GM19351 (cell line): Measurements from ENCODE around the gene SF3A2.
"Not testable (repeated sequence)": the region's sequence is repeated elsewhere in the genome, so short reads cannot be mapped to it uniquely, and the experiment has no call there.

ENCODE experiments used
- ATAC-seq: cut with Tn5 transposase; IDR thresholded peaks from one replicate; pipeline ENCODE4 v1.9.1; 2021; ENCODE audit warnings: mild to moderate bottlenecking, moderate library complexity; ENCODE audit not compliant: unreplicated experiment

SF3A2 gene

GRCh38 chr19:2273356-2274184, 36.9 kb downstream of the SF3A2 start:
- no peak for ATAC-seq

DNA sequence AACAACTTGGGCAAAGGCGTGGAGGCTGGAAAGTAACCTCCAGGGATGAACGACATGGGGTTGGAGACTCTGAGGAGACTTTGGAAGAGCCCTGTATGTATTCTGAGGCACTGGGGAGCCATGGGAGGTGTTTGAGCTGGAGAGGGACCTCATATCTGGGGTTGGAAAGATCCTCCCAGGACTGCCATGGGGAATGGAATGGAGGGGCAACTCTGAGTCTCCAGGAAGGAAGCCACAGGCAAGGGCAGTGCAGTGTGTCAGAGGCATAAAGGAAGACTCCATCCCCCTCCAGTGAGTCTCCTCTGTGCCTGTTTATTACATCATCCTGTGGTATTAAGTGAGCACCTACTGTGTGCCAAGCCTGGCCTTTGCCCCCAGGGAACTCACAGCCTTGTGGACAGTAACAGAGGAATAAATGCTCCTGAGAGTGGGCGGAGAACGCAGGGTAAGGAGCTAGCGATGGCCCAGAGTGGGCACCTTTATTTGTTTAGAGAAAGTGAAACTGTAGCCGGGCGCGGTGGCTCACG, 37.6 kb downstream of the SF3A2 start:
- no peak for ATAC-seq

GRCh38 chr19:2274931-2275535, 38.4 kb downstream of the SF3A2 start:
- no peak for ATAC-seq

DNA sequence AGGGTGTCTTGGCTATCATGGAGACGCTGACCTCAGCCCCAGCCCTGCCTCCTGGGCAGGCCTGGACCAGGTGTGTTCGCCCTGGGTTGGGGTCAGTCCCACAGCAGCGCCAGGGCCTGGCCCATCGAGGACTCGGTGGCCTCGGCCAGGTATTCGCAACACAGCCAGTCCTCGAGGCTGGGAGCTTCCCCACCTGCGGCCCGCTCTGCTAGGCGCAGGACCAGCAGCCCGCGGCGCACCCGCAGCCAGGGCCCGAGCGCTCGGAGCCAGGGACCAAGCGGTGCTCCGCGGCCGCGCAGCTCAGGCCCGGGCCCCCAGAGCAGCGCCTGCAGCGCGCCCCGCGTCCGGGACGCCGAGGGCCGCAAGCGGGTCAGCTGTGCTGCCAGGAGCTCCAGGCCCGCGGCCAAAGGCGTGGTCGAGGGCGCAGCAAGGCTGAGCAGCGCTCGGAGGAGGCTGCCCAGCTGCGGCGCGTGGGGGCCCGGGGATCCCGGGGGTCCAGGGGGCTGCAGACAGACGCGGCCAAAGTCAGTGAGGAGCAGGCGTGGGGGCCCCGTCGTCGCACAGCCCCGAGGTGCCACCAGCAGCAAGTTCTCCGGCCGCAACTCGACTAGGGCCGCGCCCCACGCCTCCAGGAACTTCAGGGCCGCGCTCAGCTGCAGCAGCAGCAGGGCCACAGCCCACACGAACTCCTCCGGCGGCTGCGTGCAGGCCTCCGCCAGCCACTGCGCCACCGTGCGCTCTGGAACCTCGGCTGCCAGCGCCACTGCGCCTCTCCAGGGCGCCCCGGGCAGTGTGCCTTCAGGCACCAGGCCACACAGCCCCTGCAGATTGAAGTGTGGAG, 39.2 kb downstream of the SF3A2 start:
- no peak for ATAC-seq

DNA sequence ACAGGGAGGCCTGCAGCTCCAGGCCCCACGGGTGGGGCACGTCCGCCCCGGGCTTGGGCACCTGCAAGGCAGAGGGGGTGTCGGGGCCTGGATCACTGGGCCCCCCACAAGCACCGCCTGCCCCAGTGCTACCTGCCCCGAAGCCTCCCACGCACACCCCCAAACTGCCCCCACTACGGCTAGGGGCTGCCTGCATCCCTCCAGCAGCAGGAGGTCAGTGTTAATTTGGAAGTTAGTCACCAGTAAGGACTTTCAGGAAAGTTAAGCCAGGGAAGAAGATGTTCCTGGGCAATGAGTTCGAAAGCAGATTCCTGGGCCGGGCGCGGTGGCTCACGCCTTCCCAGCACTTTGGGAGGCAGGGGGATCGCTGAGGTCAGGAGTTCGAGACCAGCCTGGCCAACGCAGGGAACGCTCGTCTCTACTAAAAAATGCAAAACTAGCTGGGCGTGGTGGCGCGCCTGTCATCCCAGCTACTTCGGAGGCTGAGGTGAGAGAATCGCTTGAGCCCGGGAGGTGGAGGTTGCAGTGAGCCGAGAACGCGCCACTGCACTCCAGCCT, 39.9 kb downstream of the SF3A2 start:
- ATAC-seq = no peak

DNA sequence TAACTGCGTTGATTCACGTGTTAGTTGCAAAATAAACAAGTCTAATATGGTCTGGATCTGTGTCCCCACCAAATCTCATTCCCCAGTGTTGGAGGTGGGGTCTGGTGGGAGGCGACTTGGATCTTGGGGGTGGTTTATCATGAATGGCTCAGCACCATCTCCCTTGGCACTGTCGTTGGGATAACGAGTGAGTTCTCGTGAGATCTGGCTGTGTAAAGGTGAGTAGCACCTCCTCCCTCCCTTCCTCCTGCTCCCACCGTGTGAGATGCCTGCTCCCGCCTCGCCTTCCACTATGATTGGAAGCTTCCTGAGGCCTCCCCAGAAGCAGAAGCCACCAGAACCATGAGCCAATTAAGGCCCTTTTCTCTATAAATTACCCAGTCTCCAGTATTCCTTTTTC, 40.5 kb downstream of the SF3A2 start:
- ATAC-seq = no peak

- no peak for ATAC-seq
Measured at GRCh38 chr19:2278459-2279158, 42.0 kb downstream of the SF3A2 start.

- ATAC-seq = no peak
Measured at GRCh38 chr19:2280633-2281264, 44.1 kb downstream of the SF3A2 start.

GRCh38 chr19:2281265-2282061, 44.8 kb downstream of the SF3A2 start:
- ATAC-seq = not testable (repeated sequence)

- ATAC-seq = no peak
Measured at GRCh38 chr19:2282062-2282861, 45.6 kb downstream of the SF3A2 start, which contains the start of gene PEAK3. Gene PEAK3 (minus strand): TSS chr19:2282175. CDS start chr19:2280931, 1,244 bp downstream.

GRCh38 chr19:2282862-2283237, 46.2 kb downstream of the SF3A2 start:
- ATAC-seq = no peak

DNA sequence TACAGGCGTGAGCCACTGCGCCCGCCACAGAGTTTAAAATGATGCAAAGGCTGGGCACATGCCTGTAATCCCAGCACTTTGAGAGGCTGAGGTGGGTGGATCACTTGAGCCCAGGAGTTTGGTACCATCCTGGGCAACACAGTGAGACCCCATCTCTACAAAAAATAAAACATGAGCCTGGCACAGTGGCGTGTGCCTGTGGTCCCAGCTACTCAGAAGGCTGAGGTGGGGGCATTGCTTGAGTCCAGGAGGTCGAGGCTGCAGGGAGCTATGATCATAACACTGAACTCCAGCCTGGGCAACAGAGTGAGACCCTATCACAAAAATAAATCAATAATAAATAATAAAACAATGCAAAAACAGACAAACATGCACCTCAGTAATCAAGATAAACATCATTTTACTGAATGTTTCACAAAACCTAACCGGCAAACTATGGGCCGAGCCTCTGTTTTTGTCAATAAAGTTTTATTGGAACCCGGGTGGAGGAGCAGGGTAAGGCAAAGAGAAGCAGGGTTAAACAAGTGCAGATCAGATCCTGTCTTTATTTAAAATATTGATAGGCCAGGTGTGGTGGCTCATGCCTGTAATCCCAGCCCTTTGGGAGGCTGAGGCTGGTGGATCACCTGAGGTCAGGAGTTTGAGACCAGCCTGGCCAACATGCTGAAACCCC, 47.3 kb downstream of the SF3A2 start:
- ATAC-seq = no peak

DNA sequence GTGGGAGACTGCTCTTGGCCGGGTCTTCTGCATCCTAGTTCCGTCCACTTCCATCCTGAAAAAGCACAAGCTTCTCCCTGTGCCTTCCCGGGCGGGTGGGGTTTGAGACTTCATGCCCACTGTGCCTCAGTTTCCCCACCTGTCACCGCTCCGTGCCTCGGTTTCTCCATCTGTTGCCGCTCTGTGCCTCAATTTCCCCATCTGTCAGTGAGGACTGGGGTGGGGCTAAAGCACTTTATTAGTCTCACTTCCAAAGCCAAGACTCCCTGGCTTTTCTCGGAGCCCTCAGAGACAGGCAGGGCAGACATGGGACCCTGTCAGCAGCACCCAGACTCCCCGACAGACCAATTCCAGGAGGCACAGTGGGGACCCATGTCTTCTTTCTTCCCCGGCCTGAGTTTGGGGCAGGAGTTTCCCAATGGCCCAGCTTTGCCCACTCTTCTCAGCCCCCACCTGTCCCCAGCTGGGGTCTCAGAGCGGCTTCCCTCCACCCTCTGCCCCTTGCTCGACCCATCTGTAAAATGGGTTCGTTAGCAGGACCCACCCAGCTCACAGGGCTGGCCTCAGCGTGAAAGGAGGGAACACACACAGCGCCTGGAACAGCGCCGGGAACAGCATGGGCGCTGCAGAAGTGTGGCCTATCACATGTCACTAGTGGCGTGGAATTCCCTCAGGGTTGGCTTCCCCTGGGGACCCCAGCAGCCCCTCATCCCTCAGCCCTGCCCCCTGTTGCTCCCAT, 49.9 kb downstream of the SF3A2 start:
- no peak for ATAC-seq

DNA sequence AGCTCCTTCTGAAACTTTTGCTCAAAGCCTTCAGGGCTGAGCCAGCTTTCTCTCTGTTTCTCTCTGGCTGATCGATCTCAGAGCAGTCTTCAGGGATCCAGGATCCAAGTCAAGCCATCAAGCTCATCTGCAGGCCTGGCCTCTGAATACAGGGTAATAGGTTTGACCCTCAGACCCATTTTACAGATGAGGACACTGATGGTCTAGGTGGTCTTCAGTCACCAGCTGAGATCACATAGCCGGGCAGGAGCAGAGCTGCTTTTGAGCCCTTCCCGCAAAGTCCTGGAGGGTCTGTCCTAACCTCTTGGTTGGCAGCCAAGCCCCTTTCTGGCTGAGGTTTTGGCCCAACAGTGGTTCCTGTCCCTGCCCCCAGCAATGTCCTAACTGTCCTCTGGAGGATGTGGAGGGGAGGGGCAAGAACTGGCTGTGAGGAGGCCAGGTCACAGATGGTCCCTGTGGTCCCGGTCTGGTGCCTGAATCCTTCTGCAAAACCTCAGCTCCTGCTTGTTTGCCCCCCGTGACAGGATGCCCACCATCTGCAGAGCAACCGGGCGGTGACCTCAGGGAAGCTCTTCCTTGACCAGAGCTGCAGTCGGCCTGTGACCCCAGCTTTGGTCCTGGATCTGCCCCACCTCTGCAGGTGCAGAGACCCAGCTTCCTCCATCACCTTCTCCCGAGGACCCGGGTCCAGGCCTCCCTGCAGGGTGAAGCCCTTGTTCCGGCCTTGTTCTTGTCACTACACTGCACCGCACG, 51.1 kb downstream of the SF3A2 start:
- no peak for ATAC-seq

DNA sequence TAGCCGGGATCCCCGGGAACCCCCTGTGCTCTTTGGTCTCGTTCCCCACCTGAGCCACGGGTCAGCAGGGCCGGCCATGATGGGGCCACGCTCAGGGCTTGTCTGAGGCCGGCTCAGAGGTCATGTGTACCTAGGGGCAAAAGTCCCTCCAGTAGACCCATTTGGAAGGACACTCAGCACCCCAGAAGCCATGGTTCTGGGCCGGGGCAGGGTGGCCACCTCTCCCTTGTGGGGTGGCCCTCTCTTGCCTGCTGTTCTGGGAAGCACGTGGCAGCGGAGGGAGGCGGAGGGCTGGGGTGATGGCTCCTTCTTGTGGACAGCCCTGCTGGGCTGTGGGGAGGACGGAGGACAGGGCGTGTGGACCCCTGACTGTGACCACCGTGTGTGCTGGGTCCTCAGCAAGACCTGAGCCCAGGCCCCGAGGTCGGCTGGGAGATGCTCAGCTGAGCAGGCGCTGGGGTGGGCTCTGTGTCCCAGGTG, 51.8 kb downstream of the SF3A2 start:
- ATAC-seq = no peak
